Osteocyte (in vitro differentiated cells): Measurements from ENCODE around the gene PLIN1. TPM values are rescaled to one million over a fixed set of nuclear protein-coding genes. Genes with fewer than 3 reads are reported as not detected.

ENCODE experiments used
- DNase-seq: peaks from one replicate; pipeline ENCODE4 v3.0.0; 2021; ENCODE audit warnings: mixed read lengths; ENCODE audit not compliant: unreplicated experiment; ENCODE audit errors: extremely low spot score
- H3K27ac Mint-ChIP-seq: one replicate; pipeline ENCODE4 v1.8.0; 2021; ENCODE audit warnings: mild to moderate bottlenecking, mixed read lengths; ENCODE audit not compliant: unreplicated experiment
- H3K27me3 Mint-ChIP-seq: one replicate; pipeline ENCODE4 v1.8.0; 2021; ENCODE audit warnings: mixed read lengths; ENCODE audit not compliant: unreplicated experiment
- H3K36me3 Mint-ChIP-seq: one replicate; pipeline ENCODE4 v1.8.0; 2021; ENCODE audit warnings: mixed read lengths; ENCODE audit not compliant: unreplicated experiment
- H3K4me1 Mint-ChIP-seq: one replicate; pipeline ENCODE4 v1.8.0; 2021; ENCODE audit warnings: mixed read lengths; ENCODE audit not compliant: unreplicated experiment
- H3K4me3 Mint-ChIP-seq: one replicate; pipeline ENCODE4 v1.8.0; 2021; ENCODE audit warnings: mild to moderate bottlenecking, moderate library complexity, mixed read lengths; ENCODE audit not compliant: unreplicated experiment
- H3K9me3 Mint-ChIP-seq: one replicate; pipeline ENCODE4 v1.8.0; 2021; ENCODE audit warnings: mixed read lengths; ENCODE audit not compliant: unreplicated experiment
- total RNA-seq: library from RNA; stranded (reverse); gene quantifications from 2 replicates; pipeline ENCODE4 v1.2.1, GENCODE V29; 2021
- TF ChIP-seq, protein P1 (sequence below): fragments of 200-600 bp; sonication (generic); IDR thresholded peaks from 2 replicates; pipeline ENCODE4 v1.5.0; 2021; ENCODE audit warnings: antibody characterized with exemption, mild to moderate bottlenecking, moderate library complexity

PLIN1 gene
- total RNA-seq, 1 donor from 2014 or later, result 0.70 TPM

GRCh38 chr15:89665449-89666181, 13.6 kb downstream of the PLIN1 start:
- H3K4me3 Mint-ChIP-seq, result peak overlapping the region; percentile 59
- peaks cover 2% of the 10 kb centered on the region for H3K27me3 Mint-ChIP-seq
- H3K4me1 Mint-ChIP-seq, result peaks cover 22% of the 10 kb centered on the region
- no peaks in the 10 kb centered on the region for H3K36me3 Mint-ChIP-seq
- H3K9me3 Mint-ChIP-seq, result no peaks in the 10 kb centered on the region
- no peak for DNase-seq
- TF ChIP-seq, protein P1, sequence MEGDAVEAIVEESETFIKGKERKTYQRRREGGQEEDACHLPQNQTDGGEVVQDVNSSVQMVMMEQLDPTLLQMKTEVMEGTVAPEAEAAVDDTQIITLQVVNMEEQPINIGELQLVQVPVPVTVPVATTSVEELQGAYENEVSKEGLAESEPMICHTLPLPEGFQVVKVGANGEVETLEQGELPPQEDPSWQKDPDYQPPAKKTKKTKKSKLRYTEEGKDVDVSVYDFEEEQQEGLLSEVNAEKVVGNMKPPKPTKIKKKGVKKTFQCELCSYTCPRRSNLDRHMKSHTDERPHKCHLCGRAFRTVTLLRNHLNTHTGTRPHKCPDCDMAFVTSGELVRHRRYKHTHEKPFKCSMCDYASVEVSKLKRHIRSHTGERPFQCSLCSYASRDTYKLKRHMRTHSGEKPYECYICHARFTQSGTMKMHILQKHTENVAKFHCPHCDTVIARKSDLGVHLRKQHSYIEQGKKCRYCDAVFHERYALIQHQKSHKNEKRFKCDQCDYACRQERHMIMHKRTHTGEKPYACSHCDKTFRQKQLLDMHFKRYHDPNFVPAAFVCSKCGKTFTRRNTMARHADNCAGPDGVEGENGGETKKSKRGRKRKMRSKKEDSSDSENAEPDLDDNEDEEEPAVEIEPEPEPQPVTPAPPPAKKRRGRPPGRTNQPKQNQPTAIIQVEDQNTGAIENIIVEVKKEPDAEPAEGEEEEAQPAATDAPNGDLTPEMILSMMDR, result no peak
- H3K27ac Mint-ChIP-seq, result peak overlapping the region; percentile 78

GRCh38 chr15:89664441-89665350, 14.5 kb downstream of the PLIN1 start:
- Mint-ChIP-seq H3K27ac (peak overlapping the region; percentile 78), H3K9me3 (no peaks in the 10 kb centered on the region), H3K4me3 (peak overlapping the region; percentile 53), H3K27me3 (peaks cover 2% of the 10 kb centered on the region), H3K36me3 (no peaks in the 10 kb centered on the region), H3K4me1 (peaks cover 22% of the 10 kb centered on the region)
- TF ChIP-seq, protein P1, result no peak
- no peak for DNase-seq

GRCh38 chr15:89662893-89663626, 16.1 kb downstream of the PLIN1 start:
- Mint-ChIP-seq H3K27ac (peak overlapping the region; percentile 92), H3K9me3 (no peaks in the 10 kb centered on the region), H3K4me3 (no peak overlapping the region), H3K27me3 (peaks cover 2% of the 10 kb centered on the region), H3K36me3 (no peaks in the 10 kb centered on the region), H3K4me1 (peaks cover 22% of the 10 kb centered on the region)
- DNase-seq, result no peak
- TF ChIP-seq, protein P1, result no peak

DNA sequence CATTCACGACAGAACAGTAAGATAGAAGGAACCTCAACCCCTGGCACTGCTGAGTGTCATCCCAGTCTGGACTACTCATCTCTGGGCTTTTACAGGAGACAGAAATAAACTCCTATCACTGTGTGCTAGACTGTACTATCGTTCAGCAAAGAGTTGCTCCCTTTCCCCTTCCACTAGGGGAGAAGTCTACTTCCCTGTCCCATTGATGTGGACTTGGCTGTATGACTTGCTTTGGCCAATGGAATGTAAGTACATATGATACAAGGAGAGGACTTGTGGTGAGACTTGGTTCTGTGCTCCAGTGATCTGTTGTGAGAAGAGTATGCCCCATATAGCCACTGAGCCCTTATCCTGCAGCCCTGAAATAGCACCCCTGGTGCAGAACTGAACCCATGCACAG, 18.6 kb downstream of the PLIN1 start:
- H3K36me3 Mint-ChIP-seq, result no peaks in the 10 kb centered on the region
- TF ChIP-seq, protein P1, result no peak
- H3K27ac Mint-ChIP-seq, result no peak overlapping the region
- H3K27me3 Mint-ChIP-seq, result peaks cover 2% of the 10 kb centered on the region
- no peak overlapping the region for H3K4me3 Mint-ChIP-seq
- no peak for DNase-seq
- peaks cover 24% of the 10 kb centered on the region for H3K4me1 Mint-ChIP-seq
- no peaks in the 10 kb centered on the region for H3K9me3 Mint-ChIP-seq
